HG03342 (cell line): ENCODE data around the gene AEBP1.

Experiments used
- ATAC-seq: cut with Tn5 transposase; IDR thresholded peaks from one replicate; pipeline ENCODE4 v1.9.1; 2021; ENCODE audit warnings: mild to moderate bottlenecking, moderate library complexity; ENCODE audit not compliant: unreplicated experiment

Gene AEBP1

GRCh38 chr7:44066494-44067063, 37.6 kb upstream of the AEBP1 start:
- no peak for ATAC-seq

GRCh38 chr7:44067064-44067951, 36.8 kb upstream of the AEBP1 start:
- ATAC-seq, result no peak

GRCh38 chr7:44068054-44068453, 36.1 kb upstream of the AEBP1 start:
- no peak for ATAC-seq

GRCh38 chr7:44071726-44072363, 32.3 kb upstream of the AEBP1 start:
- ATAC-seq, result no peak

GRCh38 chr7:44072364-44073231, 31.5 kb upstream of the AEBP1 start:
- no peak for ATAC-seq

GRCh38 chr7:44073664-44074348, 30.3 kb upstream of the AEBP1 start:
- ATAC-seq, result peak; percentile 59

GRCh38 chr7:44074349-44074695, 29.8 kb upstream of the AEBP1 start:
- ATAC-seq, result no peak

GRCh38 chr7:44075296-44076075, 28.7 kb upstream of the AEBP1 start:
- ATAC-seq, result no peak

GRCh38 chr7:44076101-44076895, 27.8 kb upstream of the AEBP1 start:
- no peak for ATAC-seq

GRCh38 chr7:44077061-44077460, 27.1 kb upstream of the AEBP1 start:
- ATAC-seq, result no peak

- no peak for ATAC-seq
Measured at GRCh38 chr7:44077681-44078091, 26.5 kb upstream of the AEBP1 start.

GRCh38 chr7:44078521-44078920, 25.6 kb upstream of the AEBP1 start:
- ATAC-seq, result no peak

GRCh38 chr7:44079331-44080021, 24.7 kb upstream of the AEBP1 start:
- ATAC-seq, result no peak

GRCh38 chr7:44080118-44080517, 24.0 kb upstream of the AEBP1 start:
- ATAC-seq, result no peak

- ATAC-seq, result no peak
Measured at GRCh38 chr7:44080686-44081265, 23.4 kb upstream of the AEBP1 start.

- no peak for ATAC-seq
Measured at GRCh38 chr7:44081266-44081748, 22.8 kb upstream of the AEBP1 start.

- ATAC-seq, result peak; percentile 89
Measured at GRCh38 chr7:44082541-44083207, 21.5 kb upstream of the AEBP1 start.
